ENCODE data around the gene TMF1.

TMF1 gene, protein sequence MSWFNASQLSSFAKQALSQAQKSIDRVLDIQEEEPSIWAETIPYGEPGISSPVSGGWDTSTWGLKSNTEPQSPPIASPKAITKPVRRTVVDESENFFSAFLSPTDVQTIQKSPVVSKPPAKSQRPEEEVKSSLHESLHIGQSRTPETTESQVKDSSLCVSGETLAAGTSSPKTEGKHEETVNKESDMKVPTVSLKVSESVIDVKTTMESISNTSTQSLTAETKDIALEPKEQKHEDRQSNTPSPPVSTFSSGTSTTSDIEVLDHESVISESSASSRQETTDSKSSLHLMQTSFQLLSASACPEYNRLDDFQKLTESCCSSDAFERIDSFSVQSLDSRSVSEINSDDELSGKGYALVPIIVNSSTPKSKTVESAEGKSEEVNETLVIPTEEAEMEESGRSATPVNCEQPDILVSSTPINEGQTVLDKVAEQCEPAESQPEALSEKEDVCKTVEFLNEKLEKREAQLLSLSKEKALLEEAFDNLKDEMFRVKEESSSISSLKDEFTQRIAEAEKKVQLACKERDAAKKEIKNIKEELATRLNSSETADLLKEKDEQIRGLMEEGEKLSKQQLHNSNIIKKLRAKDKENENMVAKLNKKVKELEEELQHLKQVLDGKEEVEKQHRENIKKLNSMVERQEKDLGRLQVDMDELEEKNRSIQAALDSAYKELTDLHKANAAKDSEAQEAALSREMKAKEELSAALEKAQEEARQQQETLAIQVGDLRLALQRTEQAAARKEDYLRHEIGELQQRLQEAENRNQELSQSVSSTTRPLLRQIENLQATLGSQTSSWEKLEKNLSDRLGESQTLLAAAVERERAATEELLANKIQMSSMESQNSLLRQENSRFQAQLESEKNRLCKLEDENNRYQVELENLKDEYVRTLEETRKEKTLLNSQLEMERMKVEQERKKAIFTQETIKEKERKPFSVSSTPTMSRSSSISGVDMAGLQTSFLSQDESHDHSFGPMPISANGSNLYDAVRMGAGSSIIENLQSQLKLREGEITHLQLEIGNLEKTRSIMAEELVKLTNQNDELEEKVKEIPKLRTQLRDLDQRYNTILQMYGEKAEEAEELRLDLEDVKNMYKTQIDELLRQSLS

DNA sequence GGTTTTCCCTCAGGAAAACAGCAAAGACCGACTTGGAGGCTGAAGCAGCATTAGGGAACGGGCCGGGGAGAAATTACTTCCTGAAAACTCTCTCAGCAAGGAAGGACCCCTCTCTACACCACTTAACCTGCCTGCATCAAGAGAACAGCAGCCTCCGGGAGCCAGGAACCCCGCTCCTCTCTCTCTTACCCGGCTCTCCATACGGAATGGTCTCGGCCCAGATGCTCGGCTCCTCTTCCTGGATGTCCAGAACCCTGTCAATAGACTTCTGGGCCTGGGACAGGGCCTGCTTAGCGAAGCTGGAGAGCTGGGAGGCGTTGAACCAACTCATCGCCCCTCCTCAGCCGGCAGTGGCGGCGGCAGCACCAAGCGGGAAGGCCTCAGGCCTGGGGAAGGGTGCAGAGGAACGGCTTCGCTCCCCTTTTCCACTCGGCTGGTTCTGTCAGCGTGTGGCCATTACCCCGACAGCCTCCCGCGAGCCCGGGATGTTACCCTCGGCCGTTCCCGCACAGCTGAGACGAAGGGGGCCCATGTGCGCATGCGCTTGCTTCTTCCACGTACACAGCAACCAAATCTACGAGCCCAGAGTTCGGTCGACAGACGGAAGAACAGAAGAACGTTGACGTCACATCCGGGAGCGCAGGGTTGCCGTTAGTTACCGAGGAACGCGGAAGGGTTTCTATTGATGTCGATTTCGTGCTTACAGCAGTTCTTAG, at the start of gene TMF1:
TMF1 (minus strand) TSS at position 578 of the 716 bp plus-strand sequence; CDS start at position 331, 247 bp downstream.
- peak; percentile 98 for DNase-seq

DNA sequence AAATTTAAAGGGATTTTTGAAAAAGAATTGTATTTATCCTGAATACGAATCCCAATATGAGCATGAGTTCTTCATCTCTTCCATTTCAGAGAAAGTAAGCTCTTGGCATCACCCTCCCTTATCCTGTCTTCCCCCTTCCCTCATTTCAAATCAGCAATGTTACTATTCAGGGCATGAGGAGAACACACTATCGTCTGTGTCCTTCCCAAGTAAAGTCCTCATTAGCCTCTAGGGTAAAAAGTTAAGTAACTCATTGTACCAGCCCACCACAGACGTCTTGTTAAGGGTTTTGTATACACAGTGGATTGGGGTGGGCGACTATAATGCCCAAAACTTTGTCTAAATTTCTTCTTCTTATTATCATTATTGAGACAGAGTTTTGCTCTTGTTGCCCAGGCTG, 47.4 kb upstream of the TMF1 start:
- no peak for DNase-seq

- no peak for DNase-seq
Observed at GRCh38 chr3:69097407-69098086, 45.4 kb upstream of the TMF1 start.

DNA sequence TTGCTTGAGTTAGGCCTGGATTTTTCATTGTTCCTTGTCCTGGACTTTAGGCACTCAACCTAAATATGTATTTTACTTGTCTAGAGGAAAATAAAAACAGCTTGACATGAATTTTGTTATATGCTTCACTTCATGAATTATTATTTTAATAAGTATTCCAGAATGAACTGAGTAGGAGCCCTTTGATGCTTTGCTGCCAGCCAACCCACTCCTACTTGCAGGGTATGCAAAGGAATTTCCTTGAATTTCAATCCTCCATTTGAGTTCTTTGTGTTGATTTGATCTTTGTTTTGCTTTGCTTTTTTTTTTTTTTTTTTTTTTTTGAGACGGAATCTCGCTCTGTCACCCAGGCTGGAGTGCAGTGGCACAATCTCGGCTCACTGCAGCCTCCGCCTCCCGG, 44.2 kb upstream of the TMF1 start:
- no peak for DNase-seq

DNA sequence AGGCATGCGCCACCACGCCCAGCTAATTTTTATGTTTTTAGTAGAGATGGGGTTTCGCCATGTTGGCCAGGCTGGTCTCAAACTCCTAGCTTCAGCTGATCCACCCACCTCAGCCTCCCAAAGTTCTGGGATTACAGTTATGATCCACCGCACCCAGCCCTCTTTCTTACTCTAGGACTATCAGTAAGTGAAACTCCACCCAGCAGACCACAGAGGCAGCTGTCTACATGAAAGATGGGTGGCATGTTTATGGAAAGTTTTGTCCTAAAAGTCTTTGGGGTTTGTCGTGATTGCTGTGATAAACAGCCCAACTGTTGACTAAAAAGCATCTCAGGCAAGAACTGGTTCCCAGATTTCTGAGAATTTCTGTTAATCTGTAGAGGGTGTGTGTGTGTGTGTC, 43.5 kb upstream of the TMF1 start:
- DNase-seq, result no peak

GRCh38 chr3:69094467-69095205, 42.5 kb upstream of the TMF1 start:
- no peak for DNase-seq

GRCh38 chr3:69092030-69092516, 39.9 kb upstream of the TMF1 start:
- DNase-seq, result no peak

GRCh38 chr3:69091389-69092029, 39.4 kb upstream of the TMF1 start:
- no peak for DNase-seq

DNA sequence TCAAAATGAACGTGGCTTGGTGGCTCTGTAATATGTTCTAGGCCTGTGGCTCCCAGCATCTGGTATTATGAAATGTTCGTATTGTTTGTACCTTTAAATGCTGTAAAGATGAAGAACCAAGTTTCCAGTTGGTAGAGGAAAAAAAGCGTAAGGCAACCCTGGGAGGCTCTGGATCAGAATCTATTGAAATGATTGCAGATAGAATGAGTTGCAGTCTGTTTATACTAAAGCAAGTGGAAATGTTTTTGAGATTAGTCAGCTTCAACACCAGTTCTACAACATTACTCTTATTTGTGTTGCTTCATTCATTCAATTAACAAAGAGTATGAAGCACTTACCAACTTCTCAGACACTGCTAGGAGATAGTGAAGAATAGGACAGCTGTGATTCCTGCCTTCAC, 37.9 kb upstream of the TMF1 start:
- no peak for DNase-seq

- DNase-seq, result no peak
Observed at GRCh38 chr3:69088063-69088462, 35.9 kb upstream of the TMF1 start.

DNA sequence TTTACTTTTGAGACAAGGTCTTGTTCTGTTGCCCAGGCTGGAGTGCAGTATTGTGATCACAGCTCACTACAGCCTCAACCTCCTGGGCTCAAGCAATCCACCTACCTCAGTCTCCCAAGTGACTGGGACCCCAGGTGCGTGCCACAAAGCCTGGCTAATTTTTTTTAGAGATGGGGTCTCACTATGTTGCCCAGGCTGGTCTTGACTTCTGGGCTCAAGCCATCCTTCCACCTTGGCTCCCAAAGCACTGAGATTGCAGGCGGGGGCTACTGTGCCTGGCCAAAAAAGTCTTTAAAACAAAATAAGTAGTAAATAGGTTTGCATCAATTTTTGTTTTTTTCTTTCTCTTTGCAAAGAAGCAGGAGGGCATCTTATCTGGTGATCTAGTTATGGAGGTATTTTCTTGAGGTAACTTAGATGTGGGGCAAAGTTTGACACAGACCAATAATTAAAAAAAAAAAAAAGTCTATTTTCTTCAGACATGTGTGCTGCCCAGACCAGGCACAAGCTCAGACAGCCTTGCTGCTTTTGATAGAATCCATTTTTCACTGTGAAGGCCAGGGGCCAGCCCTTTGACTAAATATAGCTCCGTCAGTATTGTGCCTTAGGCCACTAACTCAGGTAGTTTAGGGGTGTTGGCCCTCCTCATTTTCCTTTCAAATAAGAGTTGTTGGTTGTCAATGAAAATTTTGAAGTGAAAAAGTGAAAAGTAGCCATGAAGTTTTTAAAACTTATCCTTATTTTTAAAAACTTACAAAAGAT, 35.1 kb upstream of the TMF1 start:
- DNase-seq, result no peak

DNA sequence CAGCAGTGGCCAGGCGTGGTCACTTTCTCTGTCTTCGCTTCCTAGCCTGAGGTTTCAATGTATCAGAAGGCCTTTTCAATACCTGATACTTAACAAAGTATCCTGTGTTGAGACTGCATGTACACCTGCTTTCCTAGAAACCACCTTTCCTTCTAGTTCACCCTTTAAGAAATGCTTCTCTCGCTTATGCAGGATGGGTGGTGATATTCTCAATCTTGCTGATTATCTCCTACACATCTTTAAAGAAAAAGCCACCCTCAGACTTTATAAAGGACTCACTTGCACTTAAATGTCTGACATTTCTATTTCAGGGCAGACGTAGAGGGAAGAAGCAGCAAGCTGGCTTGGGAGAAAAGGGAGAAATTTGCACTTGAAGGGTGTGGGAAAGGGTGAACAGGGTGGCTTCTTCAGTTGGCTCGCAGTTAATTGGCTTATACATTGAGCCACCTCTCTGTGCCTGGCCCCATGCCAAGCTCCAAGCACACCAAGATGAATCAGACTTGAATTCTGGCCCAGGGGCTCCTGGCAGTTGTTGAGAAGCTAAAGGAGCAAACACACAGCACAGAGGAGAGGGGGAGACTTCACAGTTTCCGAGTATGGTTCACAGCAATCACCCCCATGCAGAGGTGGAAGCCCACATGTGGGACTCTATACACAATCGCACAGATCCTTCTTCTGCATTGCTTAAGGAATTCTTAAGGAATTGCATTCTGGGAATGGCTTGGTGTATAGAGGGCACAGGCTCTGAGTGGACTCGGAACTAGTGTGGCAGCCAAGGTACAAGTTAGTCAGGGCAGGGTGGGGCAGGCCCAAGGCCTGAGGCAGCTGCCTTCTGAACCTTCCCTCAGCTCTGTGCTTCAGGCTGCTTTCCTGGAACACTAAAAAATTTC, 33.9 kb upstream of the TMF1 start:
- DNase-seq, result peak; percentile 82

GRCh38 chr3:69085168-69085832, 33.2 kb upstream of the TMF1 start:
- peak; percentile 68 for DNase-seq

GRCh38 chr3:69084326-69085167, 32.4 kb upstream of the TMF1 start, which contains the start of gene ARL6IP5:
Gene ARL6IP5, plus strand, starts transcription at chr3:69084937. Its CDS starts 111 bp downstream, at chr3:69085048.
- peak; percentile 95 for DNase-seq

DNA sequence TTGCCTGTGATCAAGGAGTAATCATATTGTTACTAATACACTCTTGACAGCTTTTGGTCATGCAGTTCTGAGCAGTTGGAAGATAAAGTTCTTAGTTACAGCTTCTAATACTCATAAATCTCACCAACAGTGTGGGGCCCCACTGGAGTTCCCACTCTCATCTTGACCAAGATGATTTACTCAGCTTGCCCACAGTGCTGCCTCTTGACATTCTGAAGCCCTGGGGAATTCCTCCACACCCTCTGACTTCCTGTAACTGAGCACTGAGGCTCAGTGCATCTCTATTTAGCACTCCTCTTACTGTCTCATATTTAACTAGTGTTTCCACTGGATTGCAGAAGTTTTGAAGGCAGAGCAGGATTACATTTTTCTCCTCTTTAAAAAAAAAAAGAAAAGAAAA, 30.7 kb upstream of the TMF1 start:
- DNase-seq, result no peak

DNA sequence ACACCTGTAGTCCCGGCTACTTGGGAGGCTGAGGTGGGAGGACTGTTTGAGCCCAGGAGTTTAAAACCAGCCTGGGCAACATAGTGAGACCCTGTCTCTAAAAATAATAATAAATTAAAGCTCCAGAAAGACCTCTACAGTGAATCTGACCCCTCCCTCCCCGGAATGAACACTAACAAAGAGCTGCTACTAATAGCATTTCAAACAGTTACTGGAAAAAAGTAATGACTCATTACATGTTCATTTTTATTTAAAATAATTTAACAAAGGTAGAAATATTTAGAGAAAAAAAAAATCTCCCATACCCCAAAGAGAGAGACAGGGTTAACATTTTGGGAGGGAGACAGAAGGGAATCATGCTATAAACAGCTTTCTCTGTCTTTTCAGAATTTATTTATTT, 30.2 kb upstream of the TMF1 start:
- DNase-seq, result no peak

- DNase-seq, result no peak
Observed at GRCh38 chr3:69081583-69082262, 29.6 kb upstream of the TMF1 start.

Measured in right forelimb (tissue), 1 donor.